BJ (cell line): ENCODE results near the gene SPTBN4. TPM values are rescaled to one million over a fixed set of nuclear protein-coding genes. Genes with fewer than 3 reads are reported as not detected.

Source experiments
- CTCF ChIA-PET: fragments of 350-600 bp; formaldehyde crosslinking; extraction: SDS; loops from one replicate; lab custom pipeline; 2021; ENCODE audit warnings: antibody characterized with exemption, inconsistent platforms; lab: Yijun Ruan, JAX
- POLR2A ChIA-PET: fragments of 300-600 bp; sonication (Branson Sonifier 250); formaldehyde crosslinking; extraction: SDS; loops from one replicate; lab custom pipeline; 2021; ENCODE audit warnings: antibody characterized with exemption; lab: Charles Lee
- DNase-seq: peaks from one replicate; pipeline ENCODE4 v3.0.0-alpha.2; 2011; ENCODE audit warnings: low read depth
- H3K27me3 ChIP-seq: 2 replicates; pipeline ENCODE4 v1.6.0; 2011; ENCODE audit warnings: low read length; ENCODE audit not compliant: control insufficient read depth, insufficient read depth
- H3K36me3 ChIP-seq: 2 replicates; pipeline ENCODE4 v1.5.1; 2011; ENCODE audit warnings: low read length; ENCODE audit not compliant: control insufficient read depth, insufficient read depth
- H3K4me3 ChIP-seq: 2 replicates; pipeline ENCODE4 v1.5.1; 2011; ENCODE audit warnings: low read depth, mild to moderate bottlenecking, control low read depth, low read length
- CTCF ChIP-seq: IDR thresholded peaks from 2 replicates; pipeline ENCODE4 v1.5.1; 2011; ENCODE audit warnings: low read depth, mild to moderate bottlenecking, control low read depth, inconsistent platforms, low read length, moderate library complexity; ENCODE audit not compliant: insufficient read depth
- polyA plus RNA-seq: library from polyadenylated mRNA; depleted of rRNA; stranded (reverse); fragments of >200 nt; gene quantifications from 2 replicates; pipeline ENCODE4 v1.2.3, GENCODE V29; 2011

SPTBN4 gene
- polyA plus RNA-seq, 1 experiment = 0.93 TPM

- CTCF ChIA-PET = interaction anchor here (1.0 to 1.2 kb wide), 2 partner anchors 19 to 140 kb away, joined by 3 to 5 read pairs; no protein-coding TSS in a partner anchor
- Histone ChIP-seq H3K4me3 (no peak overlapping the region), H3K36me3 (peaks cover 9% of the 10 kb centered on the region), H3K27me3 (no peaks in the 10 kb centered on the region)
- POLR2A ChIA-PET = no interaction called here
- TF ChIP-seq CTCF = no peak
- DNase-seq = no peak
Measured at GRCh38 chr19:40445780-40446262, 21.0 kb upstream of the SPTBN4 start.

GRCh38 chr19:40446263-40446784 is 20.5 kb upstream of the SPTBN4 start:
- ChIA-PET POLR2A (no interaction called here), CTCF (interaction anchor here (0.6 to 1.3 kb wide), 4 partner anchors 14 to 141 kb away, joined by 3 to 5 read pairs (median 4); no protein-coding TSS in a partner anchor)
- Histone ChIP-seq H3K4me3 (no peak overlapping the region), H3K27me3 (no peaks in the 10 kb centered on the region), H3K36me3 (peaks cover 5% of the 10 kb centered on the region)
- no peak for TF ChIP-seq CTCF
- no peak for DNase-seq

GRCh38 chr19:40449506-40449905 is 17.3 kb upstream of the SPTBN4 start:
- POLR2A ChIA-PET = no interaction called here
- Histone ChIP-seq H3K4me3 (no peak overlapping the region), H3K36me3 (no peaks in the 10 kb centered on the region), H3K27me3 (no peaks in the 10 kb centered on the region)
- TF ChIP-seq CTCF = no peak
- no peak for DNase-seq
- CTCF ChIA-PET = no interaction called here

GRCh38 chr19:40450664-40451063 is 16.1 kb upstream of the SPTBN4 start:
- no peak for DNase-seq
- CTCF ChIA-PET = no interaction called here
- POLR2A ChIA-PET = no interaction called here
- no peak for TF ChIP-seq CTCF
- Histone ChIP-seq H3K27me3 (no peaks in the 10 kb centered on the region), H3K4me3 (no peak overlapping the region), H3K36me3 (no peaks in the 10 kb centered on the region)

GRCh38 chr19:40452016-40452415 is 14.8 kb upstream of the SPTBN4 start:
- no peak for TF ChIP-seq CTCF
- CTCF ChIA-PET = interaction anchor here (5.7 kb wide), 1 partner anchor 12 kb away, joined by 37 read pairs; the partner anchor contains the start of gene BLVRB
- no peaks in the 10 kb centered on the region for H3K27me3 ChIP-seq
- POLR2A ChIA-PET = no interaction called here
- H3K4me3 ChIP-seq = no peak overlapping the region
- DNase-seq = no peak
- no peaks in the 10 kb centered on the region for H3K36me3 ChIP-seq
